OCI-LY3 (cell line): ENCODE measurements around the gene EAF2.
"Not testable (repeated sequence)": the region's sequence is repeated elsewhere in the genome, so short reads cannot be mapped to it uniquely, and the experiment has no call there.

Experiments
- H2AFZ ChIP-seq: fragments of 200-600, 300-600 bp; shearing (Covaris generic); 2 replicates; pipeline ENCODE4 v1.6.0; 2014; ENCODE audit warnings: antibody characterized with exemption, low read depth, low read length
- H3K27ac ChIP-seq: fragments of 200-600, 300-600 bp; sonication (generic); 2 replicates; pipeline ENCODE4 v1.5.1; 2014; ENCODE audit warnings: mild to moderate bottlenecking, low read length, moderate library complexity, mixed read lengths
- H3K27me3 ChIP-seq: fragments of 200-600, 300-600 bp; sonication (generic); 2 replicates; pipeline ENCODE4 v1.6.1; 2014; ENCODE audit warnings: low read depth, low read length, mixed read lengths
- H3K36me3 ChIP-seq: fragments of 200-600, 300-600 bp; sonication (generic); replicated peaks from 2 replicates; pipeline ENCODE3; 2014; ENCODE audit warnings: low read depth, low read length, mixed read lengths
- H3K4me1 ChIP-seq: fragments of 300-600, 200-600 bp; sonication (generic); 2 replicates; pipeline ENCODE4 v1.6.1; 2014; ENCODE audit warnings: low read length, mixed read lengths
- H3K4me2 ChIP-seq: fragments of 200-600, 300-600 bp; sonication (generic); 2 replicates; pipeline ENCODE4 v1.6.1; 2014; ENCODE audit warnings: low read length, mixed read lengths
- H3K4me3 ChIP-seq: fragments of 300-600, 200-600 bp; sonication (generic); 2 replicates; pipeline ENCODE4 v1.5.1; 2014; ENCODE audit warnings: antibody characterized with exemption, mild to moderate bottlenecking, low read length, moderate library complexity
- H3K79me2 ChIP-seq: fragments of 300-600, 200-600 bp; shearing (Covaris generic); 2 replicates; pipeline ENCODE4 v1.6.1; 2014; ENCODE audit warnings: mild to moderate bottlenecking, low read length, mixed read lengths
- H3K9ac ChIP-seq: fragments of 300-600, 200-600 bp; shearing (Covaris generic); 2 replicates; pipeline ENCODE4 v1.6.0; 2014; ENCODE audit warnings: mild to moderate bottlenecking, low read length, moderate library complexity
- H3K9me3 ChIP-seq: fragments of 200-600, 300-600 bp; shearing (Covaris generic); 2 replicates; pipeline ENCODE4 v1.6.1; 2014; ENCODE audit warnings: low read length, mixed read lengths; ENCODE audit not compliant: insufficient read depth
- H4K20me1 ChIP-seq: fragments of 200-600, 300-600 bp; sonication (generic); 2 replicates; pipeline ENCODE4 v1.6.1; 2016; ENCODE audit warnings: low read length, mixed read lengths; ENCODE audit not compliant: insufficient read depth
- EZH2phosphoT487 ChIP-seq: fragments of 200-600 bp; shearing (Covaris generic); IDR thresholded peaks from 2 replicates; pipeline ENCODE4 v1.6.1; 2018; ENCODE audit warnings: antibody characterized with exemption, mixed run types, low read depth
- TF ChIP-seq, protein P1 (sequence below): fragments of 200-600, 300-600 bp; sonication (generic); IDR thresholded peaks from 2 replicates; pipeline ENCODE4 v1.5.1; 2014; ENCODE audit warnings: antibody characterized with exemption, low read length, low read depth

Gene EAF2

GRCh38 chr3:121855555-121855954, 20.5 kb downstream of the EAF2 start:
- H3K9me3 ChIP-seq, result no peaks in the 10 kb centered on the region
- H3K27ac ChIP-seq, result no peak overlapping the region
- TF ChIP-seq EZH2phosphoT487, result no peak
- TF ChIP-seq, protein P1, sequence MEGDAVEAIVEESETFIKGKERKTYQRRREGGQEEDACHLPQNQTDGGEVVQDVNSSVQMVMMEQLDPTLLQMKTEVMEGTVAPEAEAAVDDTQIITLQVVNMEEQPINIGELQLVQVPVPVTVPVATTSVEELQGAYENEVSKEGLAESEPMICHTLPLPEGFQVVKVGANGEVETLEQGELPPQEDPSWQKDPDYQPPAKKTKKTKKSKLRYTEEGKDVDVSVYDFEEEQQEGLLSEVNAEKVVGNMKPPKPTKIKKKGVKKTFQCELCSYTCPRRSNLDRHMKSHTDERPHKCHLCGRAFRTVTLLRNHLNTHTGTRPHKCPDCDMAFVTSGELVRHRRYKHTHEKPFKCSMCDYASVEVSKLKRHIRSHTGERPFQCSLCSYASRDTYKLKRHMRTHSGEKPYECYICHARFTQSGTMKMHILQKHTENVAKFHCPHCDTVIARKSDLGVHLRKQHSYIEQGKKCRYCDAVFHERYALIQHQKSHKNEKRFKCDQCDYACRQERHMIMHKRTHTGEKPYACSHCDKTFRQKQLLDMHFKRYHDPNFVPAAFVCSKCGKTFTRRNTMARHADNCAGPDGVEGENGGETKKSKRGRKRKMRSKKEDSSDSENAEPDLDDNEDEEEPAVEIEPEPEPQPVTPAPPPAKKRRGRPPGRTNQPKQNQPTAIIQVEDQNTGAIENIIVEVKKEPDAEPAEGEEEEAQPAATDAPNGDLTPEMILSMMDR, result peak; percentile 56
- no peak overlapping the region for H3K4me3 ChIP-seq
- H3K36me3 ChIP-seq, result peaks cover 29% of the 10 kb centered on the region
- no peaks in the 10 kb centered on the region for H3K27me3 ChIP-seq
- no peak overlapping the region for H3K9ac ChIP-seq
- H4K20me1 ChIP-seq, result no peaks in the 10 kb centered on the region
- no peak overlapping the region for H3K4me2 ChIP-seq
- H2AFZ ChIP-seq, result no peak overlapping the region
- H3K79me2 ChIP-seq, result 0 out of 2 replicates have a peak, but pooled peaks cover 4% of the 10 kb centered on the region
- H3K4me1 ChIP-seq, result no peaks in the 10 kb centered on the region

GRCh38 chr3:121857778-121858177, 22.8 kb downstream of the EAF2 start:
- not testable (repeated sequence) for H4K20me1 ChIP-seq, H3K4me2 ChIP-seq, H3K9me3 ChIP-seq, H3K79me2 ChIP-seq, H3K9ac ChIP-seq, H2AFZ ChIP-seq, H3K4me3 ChIP-seq, H3K27ac ChIP-seq, H3K27me3 ChIP-seq, H3K4me1 ChIP-seq
- H3K36me3 ChIP-seq, result peaks cover 19% of the 10 kb centered on the region

DNA sequence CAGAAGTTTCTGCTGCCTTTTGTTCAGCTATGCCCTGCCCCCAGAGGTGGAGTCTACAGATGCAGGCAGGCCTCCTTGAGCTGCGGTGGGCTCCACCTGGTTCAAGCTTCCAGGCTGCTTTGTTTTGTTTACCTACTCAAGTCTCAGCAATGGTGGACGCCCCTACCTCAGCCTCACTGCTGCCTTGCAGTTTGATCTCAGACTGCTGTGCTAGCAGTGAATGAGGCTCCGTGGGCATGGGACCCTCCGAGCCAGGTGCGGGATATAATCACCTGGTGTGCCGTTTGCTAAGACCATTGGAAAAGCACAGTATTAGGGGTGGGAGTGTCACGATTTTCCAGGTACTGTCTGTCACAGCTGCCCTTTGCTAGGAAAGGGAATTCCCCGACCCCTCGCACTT, 28.2 kb downstream of the EAF2 start:
- not testable (repeated sequence) for H2AFZ ChIP-seq, H3K27ac ChIP-seq, H3K9me3 ChIP-seq, H3K27me3 ChIP-seq, H4K20me1 ChIP-seq, H3K4me1 ChIP-seq, H3K4me2 ChIP-seq, H3K9ac ChIP-seq, H3K79me2 ChIP-seq, H3K4me3 ChIP-seq
- peaks cover 18% of the 10 kb centered on the region for H3K36me3 ChIP-seq

DNA sequence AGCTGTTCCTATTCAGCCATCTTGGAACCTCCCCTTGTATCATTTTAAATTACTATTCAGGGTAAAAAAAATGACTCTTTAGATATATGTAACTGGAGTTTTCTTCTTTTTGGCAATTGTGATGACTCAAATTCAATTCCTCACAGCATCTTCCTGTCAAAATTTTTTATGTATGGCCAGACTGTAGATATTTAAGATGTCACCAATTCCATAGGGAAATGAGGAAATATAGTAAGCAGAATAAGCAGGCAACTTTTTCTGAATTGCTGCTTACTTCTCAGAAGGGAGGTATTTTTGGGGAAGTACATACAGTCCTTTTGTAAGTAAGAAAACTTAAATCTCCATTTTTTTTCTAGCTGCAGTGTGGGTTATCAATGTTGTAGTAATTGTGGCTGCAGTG, 28.8 kb downstream of the EAF2 start:
- no peaks in the 10 kb centered on the region for H3K79me2 ChIP-seq
- H3K36me3 ChIP-seq, result peaks cover 21% of the 10 kb centered on the region
- TF ChIP-seq, protein P1, result no peak
- TF ChIP-seq EZH2phosphoT487, result no peak

DNA sequence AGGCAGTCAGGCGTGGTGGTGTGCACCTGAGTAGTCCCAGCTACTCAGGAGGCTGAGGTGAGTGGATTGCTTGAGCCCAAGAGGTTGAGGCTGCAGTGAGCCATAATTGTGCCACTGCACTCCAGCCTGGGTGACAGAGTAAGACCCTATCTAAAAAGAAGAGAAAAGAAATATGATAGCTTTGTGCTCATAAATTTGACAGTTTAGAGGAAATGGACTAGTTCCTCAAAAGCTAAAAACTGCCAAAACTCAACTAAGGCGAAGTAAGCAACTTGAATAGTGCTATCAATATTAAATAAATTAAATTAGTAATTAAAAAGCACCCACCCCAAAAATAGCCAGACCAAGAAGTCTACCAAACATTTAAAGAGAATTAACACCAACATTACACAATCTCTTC, 34.7 kb downstream of the EAF2 start:
- H3K4me2 ChIP-seq, result no peak overlapping the region
- H3K4me1 ChIP-seq, result no peaks in the 10 kb centered on the region
- H3K27me3 ChIP-seq, result no peaks in the 10 kb centered on the region
- H3K27ac ChIP-seq, result no peak overlapping the region
- H3K36me3 ChIP-seq, result peaks cover 39% of the 10 kb centered on the region
- no peak overlapping the region for H2AFZ ChIP-seq
- no peak overlapping the region for H3K9ac ChIP-seq
- H3K9me3 ChIP-seq, result no peaks in the 10 kb centered on the region
- H3K4me3 ChIP-seq, result no peak overlapping the region
- H3K79me2 ChIP-seq, result no peaks in the 10 kb centered on the region
- H4K20me1 ChIP-seq, result no peaks in the 10 kb centered on the region
- TF ChIP-seq, protein P1, result no peak
- no peak for TF ChIP-seq EZH2phosphoT487

More for the DNA sequence above, 28.8 kb downstream of the EAF2 start:
- no peak overlapping the region for H3K4me3 ChIP-seq
- H2AFZ ChIP-seq, result no peak overlapping the region
- H4K20me1 ChIP-seq, result no peaks in the 10 kb centered on the region
- H3K27me3 ChIP-seq, result no peaks in the 10 kb centered on the region
- no peaks in the 10 kb centered on the region for H3K9me3 ChIP-seq
- no peaks in the 10 kb centered on the region for H3K4me1 ChIP-seq
- no peak overlapping the region for H3K9ac ChIP-seq
- H3K4me2 ChIP-seq, result no peak overlapping the region
- no peak overlapping the region for H3K27ac ChIP-seq
